ENCODE results near the gene PRIMPOL. TPM values are rescaled to one million over a fixed set of nuclear protein-coding genes. Genes with fewer than 3 reads are reported as not detected.

PRIMPOL gene
- total RNA-seq, 2 experiments from 2014 or later = 17.7 to 18.1 TPM

GRCh38 chr4:184671101-184671500 is 21.6 kb downstream of the PRIMPOL start:
- Mint-ChIP-seq H3K36me3 (peaks cover 21% of the 10 kb centered on the region), H3K4me1 (peaks cover 13% of the 10 kb centered on the region), H3K4me3 (no peak overlapping the region), H3K9me3 (no peaks in the 10 kb centered on the region), H3K27ac (no peak overlapping the region), H3K27me3 (no peaks in the 10 kb centered on the region)
- no peak for DNase-seq

GRCh38 chr4:184672741-184673140 is 23.2 kb downstream of the PRIMPOL start:
- Mint-ChIP-seq H3K4me1 (peaks cover 12% of the 10 kb centered on the region), H3K4me3 (no peak overlapping the region), H3K36me3 (peaks cover 13% of the 10 kb centered on the region), H3K27me3 (no peaks in the 10 kb centered on the region), H3K27ac (no peak overlapping the region), H3K9me3 (no peaks in the 10 kb centered on the region)
- no peak for DNase-seq

- Mint-ChIP-seq H3K4me3 (no peak overlapping the region), H3K27me3 (no peaks in the 10 kb centered on the region), H3K36me3 (peaks cover 2% of the 10 kb centered on the region), H3K27ac (no peak overlapping the region), H3K4me1 (peaks cover under 1% of the 10 kb centered on the region), H3K9me3 (no peaks in the 10 kb centered on the region)
- no peak for DNase-seq
These were observed 24.5 kb downstream of the PRIMPOL start for GRCh38 chr4:184674011-184674410.

GRCh38 chr4:184675018-184675417 is 25.5 kb downstream of the PRIMPOL start:
- H3K27me3 Mint-ChIP-seq = no peaks in the 10 kb centered on the region
- peaks cover 5% of the 10 kb centered on the region for H3K36me3 Mint-ChIP-seq
- H3K9me3 Mint-ChIP-seq = no peaks in the 10 kb centered on the region
- no peak for DNase-seq
- H3K4me3 Mint-ChIP-seq = no peak overlapping the region
- no peaks in the 10 kb centered on the region for H3K4me1 Mint-ChIP-seq
- no peak overlapping the region for H3K27ac Mint-ChIP-seq

- Mint-ChIP-seq H3K4me3 (no peak overlapping the region), H3K27ac (no peak overlapping the region), H3K9me3 (no peaks in the 10 kb centered on the region), H3K27me3 (no peaks in the 10 kb centered on the region), H3K36me3 (peaks cover 5% of the 10 kb centered on the region), H3K4me1 (no peaks in the 10 kb centered on the region)
- DNase-seq = no peak
These were observed 26.4 kb downstream of the PRIMPOL start for GRCh38 chr4:184675821-184676492.

- Mint-ChIP-seq H3K27ac (no peak overlapping the region), H3K4me1 (no peaks in the 10 kb centered on the region), H3K27me3 (no peaks in the 10 kb centered on the region), H3K4me3 (no peak overlapping the region), H3K9me3 (no peaks in the 10 kb centered on the region), H3K36me3 (peaks cover 9% of the 10 kb centered on the region)
- DNase-seq = no peak
These were observed 31.2 kb downstream of the PRIMPOL start for GRCh38 chr4:184680698-184681097.

- Mint-ChIP-seq H3K4me3 (no peak overlapping the region), H3K36me3 (peaks cover 9% of the 10 kb centered on the region)
These were observed 32.4 kb downstream of the PRIMPOL start for GRCh38 chr4:184681916-184682315.

GRCh38 chr4:184684491-184685189 is 35.1 kb downstream of the PRIMPOL start:
- H3K27me3 Mint-ChIP-seq = no peaks in the 10 kb centered on the region
- peaks cover 12% of the 10 kb centered on the region for H3K36me3 Mint-ChIP-seq
- DNase-seq = no peak

More at GRCh38 chr4:184681916-184682315, 32.4 kb downstream of the PRIMPOL start:
- H3K9me3 Mint-ChIP-seq = no peaks in the 10 kb centered on the region
- no peaks in the 10 kb centered on the region for H3K27me3 Mint-ChIP-seq
- DNase-seq = no peak
- H3K4me1 Mint-ChIP-seq = no peaks in the 10 kb centered on the region
- no peak overlapping the region for H3K27ac Mint-ChIP-seq

GRCh38 chr4:184688005-184688404 is 38.5 kb downstream of the PRIMPOL start:
- DNase-seq = no peak
- no peaks in the 10 kb centered on the region for H3K9me3 Mint-ChIP-seq
- no peak overlapping the region for H3K4me3 Mint-ChIP-seq
- peaks cover 10% of the 10 kb centered on the region for H3K36me3 Mint-ChIP-seq
- no peaks in the 10 kb centered on the region for H3K4me1 Mint-ChIP-seq
- no peak overlapping the region for H3K27ac Mint-ChIP-seq
- no peaks in the 10 kb centered on the region for H3K27me3 Mint-ChIP-seq

More at GRCh38 chr4:184684491-184685189, 35.1 kb downstream of the PRIMPOL start:
- no peak overlapping the region for H3K4me3 Mint-ChIP-seq
- no peaks in the 10 kb centered on the region for H3K4me1 Mint-ChIP-seq
- no peaks in the 10 kb centered on the region for H3K9me3 Mint-ChIP-seq
- no peak overlapping the region for H3K27ac Mint-ChIP-seq

- no peaks in the 10 kb centered on the region for H3K9me3 Mint-ChIP-seq
- H3K27me3 Mint-ChIP-seq = no peaks in the 10 kb centered on the region
- no peak overlapping the region for H3K27ac Mint-ChIP-seq
- no peak overlapping the region for H3K4me3 Mint-ChIP-seq
- no peaks in the 10 kb centered on the region for H3K4me1 Mint-ChIP-seq
- peaks cover 12% of the 10 kb centered on the region for H3K36me3 Mint-ChIP-seq
- DNase-seq = no peak
These were observed 38.9 kb downstream of the PRIMPOL start for GRCh38 chr4:184688447-184688846.

- H3K9me3 Mint-ChIP-seq = no peaks in the 10 kb centered on the region
- H3K4me1 Mint-ChIP-seq = no peaks in the 10 kb centered on the region
- no peak overlapping the region for H3K27ac Mint-ChIP-seq
- H3K4me3 Mint-ChIP-seq = no peak overlapping the region
- H3K27me3 Mint-ChIP-seq = no peaks in the 10 kb centered on the region
- no peak for DNase-seq
- peaks cover 19% of the 10 kb centered on the region for H3K36me3 Mint-ChIP-seq
These were observed 40.1 kb downstream of the PRIMPOL start for GRCh38 chr4:184689681-184690080.

- Mint-ChIP-seq H3K27ac (no peak overlapping the region), H3K36me3 (peaks cover 33% of the 10 kb centered on the region), H3K4me1 (no peaks in the 10 kb centered on the region), H3K27me3 (no peaks in the 10 kb centered on the region), H3K9me3 (no peaks in the 10 kb centered on the region), H3K4me3 (no peak overlapping the region)
- no peak for DNase-seq
These were observed 43.5 kb downstream of the PRIMPOL start for GRCh38 chr4:184693056-184693455.

GRCh38 chr4:184694412-184694956 is 44.9 kb downstream of the PRIMPOL start:
- Mint-ChIP-seq H3K9me3 (no peaks in the 10 kb centered on the region), H3K27me3 (no peaks in the 10 kb centered on the region), H3K27ac (no peak overlapping the region), H3K36me3 (peaks cover 33% of the 10 kb centered on the region), H3K4me1 (no peaks in the 10 kb centered on the region), H3K4me3 (no peak overlapping the region)
- DNase-seq = no peak

GRCh38 chr4:184695178-184695896 is 45.8 kb downstream of the PRIMPOL start:
- H3K9me3 Mint-ChIP-seq = no peaks in the 10 kb centered on the region
- peaks cover 36% of the 10 kb centered on the region for H3K36me3 Mint-ChIP-seq
- H3K4me3 Mint-ChIP-seq = no peak overlapping the region
- H3K27me3 Mint-ChIP-seq = no peaks in the 10 kb centered on the region
- H3K4me1 Mint-ChIP-seq = no peaks in the 10 kb centered on the region
- H3K27ac Mint-ChIP-seq = no peak overlapping the region
- DNase-seq = no peak

- Mint-ChIP-seq H3K27ac (no peak overlapping the region), H3K4me3 (no peak overlapping the region)
These were observed 48.4 kb downstream of the PRIMPOL start for GRCh38 chr4:184697956-184698355.

More at GRCh38 chr4:184697956-184698355, 48.4 kb downstream of the PRIMPOL start:
- Mint-ChIP-seq H3K27me3 (no peaks in the 10 kb centered on the region), H3K4me1 (no peaks in the 10 kb centered on the region), H3K9me3 (no peaks in the 10 kb centered on the region), H3K36me3 (peaks cover 51% of the 10 kb centered on the region)
- DNase-seq = no peak
